Panc1 (cell line): ENCODE results near the gene MCF2L2. TPM values are rescaled to one million over a fixed set of nuclear protein-coding genes. Genes with fewer than 3 reads are reported as not detected.
"Not testable (repeated sequence)": the region's sequence is repeated elsewhere in the genome, so short reads cannot be mapped to it uniquely, and the experiment has no call there.

Experiments used
- ATAC-seq: fragments of 200-7000 bp; cut with Tn5 transposase; 2 replicates; pipeline ENCODE4 v1.9.1; 2020; ENCODE audit warnings: mild to moderate bottlenecking, moderate library complexity
- BruUV-seq: library from RNA; stranded (reverse); fragments of 400-500 nt; replicated peaks from 2 replicates; lab custom pipeline; 2021; lab: Mats Ljungman, UMichigan
- CTCF ChIA-PET: fragments of 300-600 bp; sonication (Branson Sonifier 250); formaldehyde crosslinking; loops from one replicate; lab custom pipeline; 2022; ENCODE audit warnings: antibody characterized with exemption; lab: Charles Lee
- POLR2A ChIA-PET: fragments of 300-600 bp; sonication (Branson Sonifier 250); formaldehyde crosslinking; loops from one replicate; lab custom pipeline; 2022; ENCODE audit warnings: antibody characterized with exemption; lab: Charles Lee
- DNase-seq: peaks from one replicate; pipeline ENCODE4 v3.0.0-alpha.2; 2010; ENCODE audit warnings: low read depth, low spot score
- H3K27ac ChIP-seq: 2 replicates; pipeline ENCODE4 v1.5.1; 2011; ENCODE audit warnings: mild to moderate bottlenecking, low read length, inconsistent platforms
- H3K27me3 ChIP-seq: fragments of 200-500 bp; sonication (Bioruptor generic); 2 replicates; pipeline ENCODE4 v1.6.0; 2014; ENCODE audit warnings: low read length, inconsistent platforms; ENCODE audit not compliant: control insufficient read depth, insufficient read depth
- H3K36me3 ChIP-seq: fragments of 200-500 bp; sonication (Bioruptor generic); 2 replicates; pipeline ENCODE4 v1.5.1; 2014; ENCODE audit warnings: inconsistent platforms, mild to moderate bottlenecking, low read length, moderate library complexity; ENCODE audit not compliant: control insufficient read depth, insufficient read depth
- H3K4me1 ChIP-seq: 2 replicates; pipeline ENCODE4 v1.5.1; 2011; ENCODE audit warnings: inconsistent platforms, mild to moderate bottlenecking, low read length, moderate library complexity; ENCODE audit not compliant: control insufficient read depth, insufficient read depth
- H3K4me3 ChIP-seq, 2 experiments: 2 replicates each; pipeline ENCODE4 v1.5.1; 2011 to 2012; ENCODE audit warnings: low read depth in 2 of 2, low read length in 2 of 2, mild to moderate bottlenecking in 2 of 2, inconsistent platforms in 1 of 2, moderate library complexity in 1 of 2
- H3K9me3 ChIP-seq: fragments of 200-500 bp; sonication (Bioruptor generic); 2 replicates; pipeline ENCODE4 v1.5.1; 2014; ENCODE audit warnings: low read depth, mild to moderate bottlenecking, inconsistent platforms, low read length, moderate library complexity; ENCODE audit not compliant: control insufficient read depth, insufficient read depth
- POLR2AphosphoS5 ChIP-seq: IDR thresholded peaks from 2 replicates; pipeline ENCODE4 v1.6.1; 2012; ENCODE audit warnings: mild to moderate bottlenecking, low read depth, low read length, moderate library complexity
- SIN3A ChIP-seq: IDR thresholded peaks from 2 replicates; pipeline ENCODE4 v1.6.1; 2012; ENCODE audit warnings: low read depth, mild to moderate bottlenecking, low read length, moderate library complexity, borderline replicate concordance; ENCODE audit not compliant: insufficient read depth
- TCF7L2 ChIP-seq: IDR thresholded peaks from 2 replicates; pipeline ENCODE4 v1.6.1; 2011; ENCODE audit warnings: mild to moderate bottlenecking, low read depth, low read length, inconsistent platforms
- in situ Hi-C: cut with HindIII; loops from 2 replicates; pipeline ENCODE4 v1.10.0; 2016; ENCODE audit warnings: low sequenced_read_pairs, low pct_unique_long_range_greater_than_20kb
- intact Hi-C: fragments of 100-400 bp; cut with micrococcal nuclease; formaldehyde crosslinking; loops from one replicate; pipeline ENCODE4 v1.10.0; 2022; ENCODE audit not compliant: unreplicated experiment
- total RNA-seq: library from RNA; stranded (reverse); gene quantifications from one replicate; pipeline ENCODE4 v1.2.1, GENCODE V29; 2021; ENCODE audit not compliant: unreplicated experiment
- TF ChIP-seq, protein P1 (sequence below): fragments of 450-650 bp; IDR thresholded peaks from 2 replicates; pipeline ENCODE4 v1.5.1; 2017; ENCODE audit warnings: mild to moderate bottlenecking
- TF ChIP-seq, protein P2 (sequence below), 2 experiments: IDR thresholded peaks; 2 replicates each; pipeline ENCODE4 v1.6.1; 2011 to 2012; ENCODE audit warnings: low read depth in 2 of 2, control low read depth in 1 of 2, low read length in 1 of 2, mild to moderate bottlenecking in 1 of 2, moderate library complexity in 1 of 2; ENCODE audit not compliant: insufficient read depth in 1 of 2

Gene MCF2L2
- total RNA-seq, 1 experiment from 2014 or later: 1.0 TPM

DNA sequence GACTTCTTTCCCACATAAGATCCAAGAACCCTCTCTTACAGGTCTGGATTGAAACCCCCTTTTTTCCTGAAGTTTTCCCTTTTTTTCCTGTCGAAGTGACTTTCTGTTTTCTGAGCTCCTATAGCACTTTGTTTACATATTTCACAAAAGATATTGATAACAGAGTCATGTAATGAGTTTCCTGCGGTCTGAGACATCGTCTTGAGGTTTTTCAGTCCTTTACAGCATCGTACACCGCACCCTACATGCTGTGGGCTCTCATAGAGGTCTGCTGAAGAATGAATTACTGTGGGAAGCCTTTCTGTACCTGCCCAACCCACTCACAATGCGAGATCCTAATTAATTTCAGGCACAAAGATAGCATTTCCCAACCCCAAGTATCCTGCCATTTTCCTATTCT is 53.1 kb downstream of the MCF2L2 start:
- in situ Hi-C loops: no loop called here
- H3K27me3 ChIP-seq: no peaks in the 10 kb centered on the region
- TF ChIP-seq, protein P1, sequence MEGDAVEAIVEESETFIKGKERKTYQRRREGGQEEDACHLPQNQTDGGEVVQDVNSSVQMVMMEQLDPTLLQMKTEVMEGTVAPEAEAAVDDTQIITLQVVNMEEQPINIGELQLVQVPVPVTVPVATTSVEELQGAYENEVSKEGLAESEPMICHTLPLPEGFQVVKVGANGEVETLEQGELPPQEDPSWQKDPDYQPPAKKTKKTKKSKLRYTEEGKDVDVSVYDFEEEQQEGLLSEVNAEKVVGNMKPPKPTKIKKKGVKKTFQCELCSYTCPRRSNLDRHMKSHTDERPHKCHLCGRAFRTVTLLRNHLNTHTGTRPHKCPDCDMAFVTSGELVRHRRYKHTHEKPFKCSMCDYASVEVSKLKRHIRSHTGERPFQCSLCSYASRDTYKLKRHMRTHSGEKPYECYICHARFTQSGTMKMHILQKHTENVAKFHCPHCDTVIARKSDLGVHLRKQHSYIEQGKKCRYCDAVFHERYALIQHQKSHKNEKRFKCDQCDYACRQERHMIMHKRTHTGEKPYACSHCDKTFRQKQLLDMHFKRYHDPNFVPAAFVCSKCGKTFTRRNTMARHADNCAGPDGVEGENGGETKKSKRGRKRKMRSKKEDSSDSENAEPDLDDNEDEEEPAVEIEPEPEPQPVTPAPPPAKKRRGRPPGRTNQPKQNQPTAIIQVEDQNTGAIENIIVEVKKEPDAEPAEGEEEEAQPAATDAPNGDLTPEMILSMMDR: no peak
- TF ChIP-seq, protein P2, sequence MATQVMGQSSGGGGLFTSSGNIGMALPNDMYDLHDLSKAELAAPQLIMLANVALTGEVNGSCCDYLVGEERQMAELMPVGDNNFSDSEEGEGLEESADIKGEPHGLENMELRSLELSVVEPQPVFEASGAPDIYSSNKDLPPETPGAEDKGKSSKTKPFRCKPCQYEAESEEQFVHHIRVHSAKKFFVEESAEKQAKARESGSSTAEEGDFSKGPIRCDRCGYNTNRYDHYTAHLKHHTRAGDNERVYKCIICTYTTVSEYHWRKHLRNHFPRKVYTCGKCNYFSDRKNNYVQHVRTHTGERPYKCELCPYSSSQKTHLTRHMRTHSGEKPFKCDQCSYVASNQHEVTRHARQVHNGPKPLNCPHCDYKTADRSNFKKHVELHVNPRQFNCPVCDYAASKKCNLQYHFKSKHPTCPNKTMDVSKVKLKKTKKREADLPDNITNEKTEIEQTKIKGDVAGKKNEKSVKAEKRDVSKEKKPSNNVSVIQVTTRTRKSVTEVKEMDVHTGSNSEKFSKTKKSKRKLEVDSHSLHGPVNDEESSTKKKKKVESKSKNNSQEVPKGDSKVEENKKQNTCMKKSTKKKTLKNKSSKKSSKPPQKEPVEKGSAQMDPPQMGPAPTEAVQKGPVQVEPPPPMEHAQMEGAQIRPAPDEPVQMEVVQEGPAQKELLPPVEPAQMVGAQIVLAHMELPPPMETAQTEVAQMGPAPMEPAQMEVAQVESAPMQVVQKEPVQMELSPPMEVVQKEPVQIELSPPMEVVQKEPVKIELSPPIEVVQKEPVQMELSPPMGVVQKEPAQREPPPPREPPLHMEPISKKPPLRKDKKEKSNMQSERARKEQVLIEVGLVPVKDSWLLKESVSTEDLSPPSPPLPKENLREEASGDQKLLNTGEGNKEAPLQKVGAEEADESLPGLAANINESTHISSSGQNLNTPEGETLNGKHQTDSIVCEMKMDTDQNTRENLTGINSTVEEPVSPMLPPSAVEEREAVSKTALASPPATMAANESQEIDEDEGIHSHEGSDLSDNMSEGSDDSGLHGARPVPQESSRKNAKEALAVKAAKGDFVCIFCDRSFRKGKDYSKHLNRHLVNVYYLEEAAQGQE (IDR thresholded peaks at IDR 0.05; ENCODE audit: insufficient read depth in 1 of 2, low read depth in 2 of 2, low read length in 1 of 2): no peak
- TF ChIP-seq POLR2AphosphoS5 (no peak), TCF7L2 (no peak), SIN3A (no peak)
- no TSS peak for BruUV-seq
- H3K4me3 ChIP-seq: no peak overlapping the region
- H3K27ac ChIP-seq: no peak overlapping the region
- ChIA-PET CTCF (interaction anchor here (1.5 kb wide), 1 partner anchor 190 kb away, joined by 4 read pairs; no protein-coding TSS in a partner anchor), POLR2A (no interaction called here)
- no peak for DNase-seq
- no peaks in the 10 kb centered on the region for H3K9me3 ChIP-seq
- no peaks in the 10 kb centered on the region for H3K36me3 ChIP-seq
- ATAC-seq: no peak
- intact Hi-C loops: no loop called here
- peaks cover 5% of the 10 kb centered on the region; the same call in 1 of the 2 replicates for H3K4me1 ChIP-seq

DNA sequence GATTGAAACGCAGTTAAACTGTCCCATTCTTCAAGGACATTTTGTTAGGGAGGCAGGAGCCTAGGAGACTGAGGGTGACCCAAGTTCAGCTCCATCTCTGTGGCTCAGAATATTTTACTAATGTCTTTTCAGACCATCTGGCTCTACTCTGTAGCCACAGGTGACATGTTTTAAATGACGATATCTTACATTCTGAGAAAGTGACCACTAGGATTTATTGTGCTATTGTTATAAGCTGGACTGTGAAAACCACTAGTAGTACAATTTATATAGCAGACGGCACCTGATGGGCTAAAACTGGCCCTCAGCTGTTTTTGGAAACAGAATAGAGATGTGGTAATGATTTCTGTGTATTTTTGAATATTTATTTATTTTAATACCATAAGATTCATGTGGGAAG is 55.5 kb downstream of the MCF2L2 start:
- H3K9me3 ChIP-seq: no peaks in the 10 kb centered on the region
- no TSS peak for BruUV-seq
- no peaks in the 10 kb centered on the region for H3K27me3 ChIP-seq
- intact Hi-C loops (no loop called here), in situ Hi-C loops (no loop called here)
- no peaks in the 10 kb centered on the region for H3K36me3 ChIP-seq
- H3K4me3 ChIP-seq: no peak overlapping the region
- peaks cover 5% of the 10 kb centered on the region; the same call in 1 of the 2 replicates for H3K4me1 ChIP-seq
- H3K27ac ChIP-seq: no peak overlapping the region
- TF ChIP-seq SIN3A (no peak), POLR2AphosphoS5 (no peak), TCF7L2 (no peak)
- TF ChIP-seq, protein P1: no peak
- TF ChIP-seq, protein P2 (IDR thresholded peaks at IDR 0.05; ENCODE audit: insufficient read depth in 1 of 2, low read depth in 2 of 2, low read length in 1 of 2): no peak
- CTCF ChIA-PET: no interaction called here
- ATAC-seq: no peak
- DNase-seq: no peak
- POLR2A ChIA-PET: interaction anchor here (0.7 kb wide), 1 partner anchor 72 kb away, joined by 3 read pairs; no protein-coding TSS in a partner anchor

DNA sequence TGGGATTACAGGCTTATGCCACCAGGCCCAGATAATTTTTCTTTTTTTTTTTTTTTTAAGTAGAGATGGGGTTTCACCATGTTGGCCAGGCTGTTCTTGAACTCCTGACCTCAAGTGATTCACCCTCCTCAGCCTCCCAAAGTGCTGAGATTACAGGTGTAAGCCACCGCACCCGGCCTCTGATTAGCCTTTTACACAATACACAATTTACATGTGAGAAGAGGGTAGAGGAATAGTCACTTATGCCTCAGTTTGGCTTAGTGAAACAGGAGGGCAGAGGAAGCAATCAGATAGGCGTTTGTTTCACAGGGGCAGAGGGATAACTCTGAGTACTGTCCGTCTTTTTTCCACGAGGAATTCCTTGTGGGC is 56.8 kb downstream of the MCF2L2 start:
- intact Hi-C loops, H3K4me3 ChIP-seq, H3K4me1 ChIP-seq, DNase-seq, H3K36me3 ChIP-seq, H3K27me3 ChIP-seq, ATAC-seq, H3K9me3 ChIP-seq, H3K27ac ChIP-seq, BruUV-seq, in situ Hi-C loops: not testable (repeated sequence)
- ChIA-PET POLR2A (interaction anchor here (0.7 kb wide), 1 partner anchor 80 kb away, joined by 3 read pairs; no protein-coding TSS in a partner anchor), CTCF (interaction anchor here (1.3 kb wide), 1 partner anchor 86 kb away, joined by 4 read pairs; no protein-coding TSS in a partner anchor)
